Epidermal melanocyte (primary cell): ENCODE data around the gene MAGI3.
"Not testable (repeated sequence)": the region's sequence is repeated elsewhere in the genome, so short reads cannot be mapped to it uniquely, and the experiment has no call there.

Source experiments
- DNase-seq: peaks from one replicate; pipeline ENCODE4 v3.0.0; 2011; ENCODE audit warnings: low spot score; ENCODE audit not compliant: insufficient read length

The MAGI3 gene

GRCh38 chr1:113396585-113396984 lies 6.3 kb downstream of the MAGI3 start:
- no peak for DNase-seq

GRCh38 chr1:113399062-113399583 lies 8.8 kb downstream of the MAGI3 start:
- DNase-seq, result no peak

GRCh38 chr1:113401067-113401466 lies 10.8 kb downstream of the MAGI3 start:
- DNase-seq, result no peak

DNA sequence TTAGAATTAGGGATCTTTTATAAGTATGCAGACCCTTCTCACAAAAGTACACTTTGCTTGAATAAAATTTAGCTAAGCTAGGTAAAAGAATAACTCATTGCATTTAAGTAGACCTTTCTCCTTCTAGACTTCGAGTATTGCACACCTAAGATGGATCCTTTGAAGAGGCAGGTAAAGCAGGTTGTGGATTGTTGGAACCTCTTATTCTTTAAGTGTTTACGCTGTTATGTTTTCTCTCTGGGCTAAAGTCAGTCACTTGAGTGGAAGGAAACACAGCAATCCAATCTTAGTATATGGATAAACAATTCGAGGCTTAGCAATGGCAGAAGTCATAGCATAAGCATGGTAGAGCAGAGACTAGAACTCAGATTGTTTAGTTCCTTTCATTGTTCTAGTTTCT lies 11.4 kb downstream of the MAGI3 start:
- no peak for DNase-seq

DNA sequence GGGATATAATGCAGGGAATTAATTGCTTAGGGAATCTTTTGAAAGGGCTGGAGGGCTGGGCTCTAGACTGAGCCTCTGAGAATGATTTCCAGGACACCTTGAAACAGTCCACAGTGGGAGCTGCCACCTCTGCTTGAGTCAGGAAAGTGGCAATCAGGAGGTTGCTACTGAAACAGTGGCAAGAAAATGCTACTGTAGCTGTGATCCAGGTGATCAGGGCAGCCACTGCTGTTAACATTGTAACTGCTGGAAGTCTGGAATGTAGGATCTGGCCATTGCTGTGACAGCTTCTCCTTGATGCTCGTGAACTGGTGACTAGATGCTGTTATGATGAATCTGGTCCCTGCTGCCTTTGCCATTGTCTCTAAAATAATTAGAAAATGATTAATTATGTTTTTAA lies 12.8 kb downstream of the MAGI3 start:
- no peak for DNase-seq

DNA sequence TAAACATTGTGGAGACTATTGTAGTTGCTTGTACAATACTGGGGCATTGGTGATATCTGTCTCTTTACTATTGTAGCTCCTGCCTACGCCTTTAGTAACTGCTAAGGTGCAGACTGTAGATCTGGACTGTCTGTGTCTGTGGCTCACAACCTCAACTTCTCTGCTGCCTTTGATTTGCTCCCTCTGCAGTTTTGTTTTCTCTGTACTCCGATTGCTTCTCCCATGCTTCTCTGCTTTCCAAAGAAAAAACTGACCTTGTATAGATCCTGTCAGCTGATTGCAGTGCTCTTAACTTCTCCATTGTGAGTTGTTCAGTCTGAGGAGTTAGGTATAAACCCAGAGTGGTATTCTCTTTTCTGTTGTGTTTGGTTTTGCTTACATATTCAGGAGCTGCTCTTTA lies 15.3 kb downstream of the MAGI3 start:
- DNase-seq, result no peak

GRCh38 chr1:113406149-113406548 lies 15.8 kb downstream of the MAGI3 start:
- not testable (repeated sequence) for DNase-seq

GRCh38 chr1:113409363-113409762 lies 19.0 kb downstream of the MAGI3 start:
- no peak for DNase-seq

DNA sequence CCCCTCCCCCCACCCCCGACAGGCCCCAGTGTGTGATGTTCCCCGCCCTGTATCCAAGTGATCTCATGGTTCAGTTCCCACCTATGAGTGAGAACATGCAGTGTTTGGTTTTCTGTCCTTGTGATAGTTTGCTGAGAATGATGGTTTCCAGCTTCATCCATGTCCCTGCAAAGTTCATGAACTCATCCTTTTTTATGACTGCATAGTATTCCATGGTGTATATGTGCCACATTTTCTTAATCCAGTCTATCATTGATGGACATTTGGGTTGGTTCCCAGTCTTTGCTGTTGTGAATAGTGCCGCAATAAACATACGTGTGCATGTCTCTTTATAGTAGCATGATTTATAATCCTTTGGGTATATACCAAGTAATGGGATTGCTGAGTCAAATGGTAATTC lies 21.7 kb downstream of the MAGI3 start:
- not testable (repeated sequence) for DNase-seq

DNA sequence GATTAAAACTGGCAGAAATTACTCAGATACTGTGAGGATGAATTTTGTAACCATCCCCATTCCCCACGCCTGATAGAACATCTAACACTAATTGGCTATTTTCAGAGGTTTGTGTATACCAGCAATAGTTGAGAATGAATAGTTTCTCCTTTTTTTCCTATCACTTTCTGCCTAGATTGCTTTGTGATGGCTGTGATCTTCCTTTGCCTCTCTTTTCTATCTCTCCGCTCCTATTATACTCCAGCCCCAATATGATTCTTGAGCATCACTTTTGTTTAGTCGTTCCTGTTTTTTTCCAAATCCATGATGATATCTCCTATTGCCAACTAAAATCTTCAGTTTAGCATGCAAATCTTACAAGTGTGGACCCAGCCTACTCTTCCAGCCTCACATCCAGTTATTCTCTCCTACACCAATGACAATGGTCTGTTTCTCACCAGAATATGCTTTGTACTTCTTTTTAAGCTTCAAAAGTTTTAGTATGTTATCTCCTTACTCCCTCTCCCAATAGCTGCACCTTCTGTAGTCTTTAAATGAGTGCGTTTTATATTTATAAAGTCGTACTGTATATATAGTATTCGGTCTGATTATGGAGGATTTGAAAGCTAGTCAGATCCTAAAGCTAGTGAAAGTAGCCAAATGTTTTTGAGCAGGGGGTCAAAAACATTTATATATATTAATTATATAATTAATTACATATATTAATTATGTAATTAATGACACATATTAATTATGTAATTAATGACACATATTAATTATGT lies 25.2 kb downstream of the MAGI3 start:
- DNase-seq, result no peak

GRCh38 chr1:113416071-113416470 lies 25.8 kb downstream of the MAGI3 start:
- not testable (repeated sequence) for DNase-seq

GRCh38 chr1:113416496-113416895 lies 26.2 kb downstream of the MAGI3 start:
- no peak for DNase-seq

DNA sequence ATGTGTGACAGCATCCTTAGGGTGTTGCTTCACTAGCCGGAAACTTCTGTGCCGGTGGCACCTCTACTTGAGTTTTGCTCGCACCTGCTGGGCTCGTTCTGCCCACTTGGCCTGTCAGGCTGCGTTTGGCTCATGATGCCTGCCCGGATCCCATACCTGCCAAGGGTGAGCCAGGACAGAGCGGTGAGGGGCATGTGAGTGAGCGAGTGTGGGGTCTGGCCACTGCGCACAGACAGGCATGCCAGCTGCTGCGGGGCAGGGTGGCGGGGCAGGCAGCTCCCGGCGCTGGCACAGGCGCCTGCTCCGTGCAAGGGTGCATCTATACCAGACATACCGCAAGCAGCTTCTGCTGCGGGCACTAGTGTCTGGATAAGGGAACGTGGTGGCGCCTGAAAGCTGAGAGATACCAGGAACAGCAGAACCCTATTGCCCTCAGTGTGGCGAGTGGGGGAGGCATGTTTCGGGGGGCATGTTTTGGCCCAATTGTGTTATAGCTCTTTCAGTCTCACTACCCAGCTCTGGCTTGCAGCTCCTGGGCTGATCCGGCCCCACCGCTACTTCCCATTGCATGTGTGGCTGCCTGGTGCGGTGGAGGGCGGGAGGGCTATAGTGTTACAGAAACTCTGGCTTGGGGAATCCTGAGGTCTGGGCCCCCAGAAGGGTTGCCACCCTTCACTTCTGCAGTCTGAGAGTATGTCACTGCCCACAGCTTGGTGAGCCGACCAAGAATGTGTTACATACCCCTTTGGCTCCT lies 32.2 kb downstream of the MAGI3 start:
- DNase-seq, result no peak

GRCh38 chr1:113423826-113424225 lies 33.5 kb downstream of the MAGI3 start:
- no peak for DNase-seq

DNA sequence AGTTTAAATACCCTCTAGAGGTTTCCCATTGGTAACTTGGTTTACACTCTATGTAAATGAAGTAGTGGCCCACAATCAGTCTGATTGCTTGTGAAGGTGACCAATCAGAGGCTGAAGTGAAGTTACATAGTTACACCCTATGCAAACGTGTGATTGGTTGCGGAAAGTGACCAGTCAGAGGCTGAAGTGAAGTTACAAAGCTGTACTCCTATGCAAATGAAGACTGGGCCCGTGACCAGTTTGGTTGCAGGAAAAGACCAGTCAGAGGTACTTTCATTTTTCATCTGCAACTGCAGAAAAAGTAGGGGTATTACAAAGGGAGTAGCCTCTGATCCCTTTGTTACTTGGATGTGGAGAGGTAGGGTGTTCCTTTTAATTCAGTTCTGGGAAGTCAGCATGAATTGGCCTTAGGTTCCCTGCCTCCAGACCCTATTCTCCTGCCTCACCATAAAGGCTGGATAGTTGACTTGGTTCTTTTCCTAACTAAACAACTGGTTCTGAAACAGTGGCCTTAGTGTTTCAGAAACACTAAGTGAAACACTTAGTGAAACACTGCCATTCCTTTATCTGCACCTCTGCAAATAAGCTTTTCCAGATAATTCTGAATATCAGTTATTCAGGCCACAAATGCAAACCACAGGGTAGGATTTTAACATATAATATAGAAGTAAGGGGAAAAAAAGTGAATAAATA lies 39.3 kb downstream of the MAGI3 start:
- DNase-seq, result no peak

DNA sequence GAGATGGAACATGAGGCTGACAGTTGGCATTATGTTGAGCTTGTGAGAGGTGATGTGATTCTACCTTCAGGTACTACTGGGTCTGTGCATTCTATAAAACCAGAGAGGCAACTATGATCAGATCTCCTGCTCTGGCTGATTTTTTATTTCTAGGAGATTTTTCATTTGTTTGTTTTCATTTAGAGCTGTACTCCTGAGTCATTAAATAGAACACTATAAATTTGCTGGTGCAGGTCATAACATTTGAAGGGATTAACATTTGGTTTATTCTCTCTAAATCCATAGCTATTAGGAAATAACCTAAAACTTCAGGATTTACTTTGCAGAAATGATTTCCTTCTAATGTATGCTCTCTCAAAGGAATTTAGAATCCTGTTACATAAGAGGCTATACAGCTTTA lies 42.9 kb downstream of the MAGI3 start:
- no peak for DNase-seq

- DNase-seq, result no peak
Measured at GRCh38 chr1:113434081-113434873, 44.0 kb downstream of the MAGI3 start.

DNA sequence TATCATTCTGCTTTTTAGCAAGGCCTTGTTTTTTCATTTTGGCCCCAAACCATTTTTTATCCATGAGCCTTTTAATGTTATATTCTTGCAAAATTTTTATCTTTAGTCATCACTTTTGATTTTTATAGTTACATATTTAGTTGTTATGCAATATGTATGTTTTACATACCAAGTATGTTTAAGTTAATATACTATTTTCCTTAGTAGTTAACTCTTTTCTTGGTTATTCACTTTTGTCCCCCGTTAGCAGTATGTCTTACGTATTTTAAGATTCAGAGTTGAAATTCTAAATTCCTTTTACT lies 44.5 kb downstream of the MAGI3 start:
- DNase-seq, result no peak

DNA sequence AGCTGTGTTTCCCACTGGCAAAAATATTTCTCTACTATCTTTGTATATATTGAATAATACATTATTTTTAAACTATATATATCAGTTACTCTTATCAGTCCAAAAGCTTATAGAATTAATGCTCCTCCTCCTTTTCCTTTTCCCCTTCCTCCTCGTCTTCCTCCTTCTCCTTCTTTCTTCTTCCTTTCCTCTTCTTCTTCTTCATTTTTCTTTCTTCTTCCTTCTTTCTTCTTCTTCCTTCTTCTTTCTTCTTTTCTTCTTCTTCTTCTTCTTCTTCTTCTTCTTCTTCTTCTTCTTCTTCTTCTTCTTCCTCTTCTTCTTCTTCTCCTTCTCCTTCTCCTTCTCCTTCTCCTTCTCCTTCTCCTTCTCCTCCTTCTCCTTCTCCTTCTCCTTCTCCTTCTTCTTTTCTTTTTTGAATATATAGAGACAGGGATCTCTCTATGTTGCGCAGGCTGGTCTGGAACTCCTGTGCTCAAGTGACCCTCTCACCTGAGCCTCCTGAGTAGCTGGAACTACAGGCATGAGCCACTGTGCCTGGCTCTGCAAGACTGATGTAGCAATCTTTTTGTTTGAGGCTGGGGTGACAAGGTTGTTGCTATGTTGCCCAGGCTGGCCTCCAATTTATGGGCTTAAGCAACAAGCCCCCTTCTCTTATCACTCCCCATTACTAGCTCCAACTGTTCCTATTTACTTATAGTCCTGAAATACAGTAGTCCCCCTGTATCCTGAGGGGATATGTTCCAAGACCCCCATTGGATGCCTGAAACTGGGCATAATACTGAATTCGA lies 47.4 kb downstream of the MAGI3 start:
- DNase-seq, result no peak

DNA sequence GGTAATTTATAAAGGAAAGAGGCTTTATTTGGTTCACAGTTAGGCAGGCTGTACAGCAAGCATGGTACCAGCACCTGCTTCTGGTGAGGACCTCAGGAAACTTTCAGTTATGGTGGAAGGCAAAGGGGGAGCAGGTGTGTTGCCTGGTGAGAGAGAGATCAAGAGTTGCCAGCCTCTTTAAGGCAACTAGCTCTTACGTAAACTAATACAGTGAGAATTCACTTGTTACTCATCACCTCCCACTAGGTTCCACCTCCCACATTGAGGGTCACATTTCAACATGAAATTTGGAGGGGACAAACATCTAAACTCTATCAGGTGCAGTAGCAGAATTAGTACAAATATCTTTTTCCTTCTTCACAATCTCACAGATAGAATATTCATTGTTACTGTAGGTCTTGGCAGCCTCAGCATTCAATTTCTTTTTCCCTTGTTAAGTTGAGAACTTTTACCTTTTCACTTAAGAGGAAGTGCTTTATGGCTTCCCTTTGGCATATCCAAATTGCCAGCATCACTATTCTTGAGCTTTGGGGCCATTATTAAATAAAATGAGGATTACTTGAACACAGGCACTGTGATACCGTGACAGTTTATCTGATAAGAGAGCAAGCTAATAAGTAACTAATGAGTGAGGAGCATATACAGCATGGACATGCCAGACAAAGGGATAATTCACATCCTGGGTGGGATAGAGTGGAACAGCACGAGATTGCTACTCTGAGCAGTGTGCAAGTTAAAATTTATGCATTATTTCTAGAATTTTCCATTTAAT lies 48.4 kb downstream of the MAGI3 start:
- no peak for DNase-seq
